BJ (cell line): ENCODE results near the gene PLCD1. TPM values are rescaled to one million over a fixed set of nuclear protein-coding genes. Genes with fewer than 3 reads are reported as not detected.

ENCODE experiments used
- CTCF ChIA-PET: fragments of 350-600 bp; formaldehyde crosslinking; extraction: SDS; loops from one replicate; lab custom pipeline; 2021; ENCODE audit warnings: antibody characterized with exemption, inconsistent platforms; lab: Yijun Ruan, JAX
- POLR2A ChIA-PET: fragments of 300-600 bp; sonication (Branson Sonifier 250); formaldehyde crosslinking; extraction: SDS; loops from one replicate; lab custom pipeline; 2021; ENCODE audit warnings: antibody characterized with exemption; lab: Charles Lee
- DNase-seq: peaks from one replicate; pipeline ENCODE4 v3.0.0-alpha.2; 2011; ENCODE audit warnings: low read depth
- H3K27me3 ChIP-seq: 2 replicates; pipeline ENCODE4 v1.6.0; 2011; ENCODE audit warnings: low read length; ENCODE audit not compliant: control insufficient read depth, insufficient read depth
- H3K36me3 ChIP-seq: 2 replicates; pipeline ENCODE4 v1.5.1; 2011; ENCODE audit warnings: low read length; ENCODE audit not compliant: control insufficient read depth, insufficient read depth
- H3K4me3 ChIP-seq: 2 replicates; pipeline ENCODE4 v1.5.1; 2011; ENCODE audit warnings: low read depth, mild to moderate bottlenecking, control low read depth, low read length
- polyA plus RNA-seq: library from polyadenylated mRNA; depleted of rRNA; stranded (reverse); fragments of >200 nt; gene quantifications from 2 replicates; pipeline ENCODE4 v1.2.3, GENCODE V29; 2011
- TF ChIP-seq, protein P1 (sequence below): IDR thresholded peaks from 2 replicates; pipeline ENCODE4 v1.5.1; 2011; ENCODE audit warnings: low read depth, mild to moderate bottlenecking, control low read depth, inconsistent platforms, low read length, moderate library complexity; ENCODE audit not compliant: insufficient read depth

Gene PLCD1
- polyA plus RNA-seq, 1 experiment, result 12.3 TPM

DNA sequence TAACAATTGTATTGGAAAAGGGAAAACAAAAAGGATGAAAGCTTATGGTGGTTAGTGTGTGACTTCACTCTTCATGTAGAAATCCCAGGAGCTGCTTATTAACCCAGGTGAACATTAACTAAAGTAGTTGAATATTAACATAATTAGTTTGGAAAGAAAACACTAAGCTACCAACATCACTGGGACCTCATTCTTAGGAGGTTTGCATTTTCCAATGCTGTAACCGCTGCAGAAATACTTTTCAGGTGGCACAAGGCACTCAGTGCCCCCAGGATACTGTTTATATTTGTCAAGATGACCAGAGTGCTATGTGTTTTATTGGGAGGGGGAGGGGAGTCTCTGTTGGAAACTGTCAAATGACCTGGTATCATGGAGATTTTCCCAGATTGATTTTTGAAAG, 64.7 kb downstream of the PLCD1 start:
- no peaks in the 10 kb centered on the region for H3K27me3 ChIP-seq
- POLR2A ChIA-PET, result no interaction called here
- H3K36me3 ChIP-seq, result peaks cover 3% of the 10 kb centered on the region
- TF ChIP-seq, protein P1, sequence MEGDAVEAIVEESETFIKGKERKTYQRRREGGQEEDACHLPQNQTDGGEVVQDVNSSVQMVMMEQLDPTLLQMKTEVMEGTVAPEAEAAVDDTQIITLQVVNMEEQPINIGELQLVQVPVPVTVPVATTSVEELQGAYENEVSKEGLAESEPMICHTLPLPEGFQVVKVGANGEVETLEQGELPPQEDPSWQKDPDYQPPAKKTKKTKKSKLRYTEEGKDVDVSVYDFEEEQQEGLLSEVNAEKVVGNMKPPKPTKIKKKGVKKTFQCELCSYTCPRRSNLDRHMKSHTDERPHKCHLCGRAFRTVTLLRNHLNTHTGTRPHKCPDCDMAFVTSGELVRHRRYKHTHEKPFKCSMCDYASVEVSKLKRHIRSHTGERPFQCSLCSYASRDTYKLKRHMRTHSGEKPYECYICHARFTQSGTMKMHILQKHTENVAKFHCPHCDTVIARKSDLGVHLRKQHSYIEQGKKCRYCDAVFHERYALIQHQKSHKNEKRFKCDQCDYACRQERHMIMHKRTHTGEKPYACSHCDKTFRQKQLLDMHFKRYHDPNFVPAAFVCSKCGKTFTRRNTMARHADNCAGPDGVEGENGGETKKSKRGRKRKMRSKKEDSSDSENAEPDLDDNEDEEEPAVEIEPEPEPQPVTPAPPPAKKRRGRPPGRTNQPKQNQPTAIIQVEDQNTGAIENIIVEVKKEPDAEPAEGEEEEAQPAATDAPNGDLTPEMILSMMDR, result no peak
- DNase-seq, result no peak
- no peak overlapping the region for H3K4me3 ChIP-seq
- CTCF ChIA-PET, result interaction anchor here (0.6 to 1.1 kb wide), 4 partner anchors 9 to 101 kb away, joined by 3 to 7 read pairs (median 4); no protein-coding TSS in a partner anchor

DNA sequence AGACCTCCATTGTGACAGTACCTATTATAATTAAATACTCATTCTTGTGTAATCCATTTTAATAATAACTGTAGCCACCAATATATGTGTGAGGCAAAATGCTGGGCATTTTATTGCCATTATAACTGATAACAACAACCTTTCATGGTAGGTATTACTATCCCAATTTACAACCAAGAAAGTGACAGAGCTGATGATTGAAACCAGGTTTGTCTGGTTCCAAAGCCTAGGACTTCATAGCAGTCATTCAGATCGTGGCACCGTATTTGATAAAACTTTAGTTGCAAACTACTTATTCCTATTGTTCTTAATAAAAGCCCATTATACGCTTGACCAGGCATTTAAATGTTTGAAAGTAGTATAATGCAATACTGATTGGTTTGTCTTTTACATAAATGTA, 65.3 kb downstream of the PLCD1 start:
- no peak for DNase-seq
- Histone ChIP-seq H3K27me3 (no peaks in the 10 kb centered on the region), H3K36me3 (no peaks in the 10 kb centered on the region), H3K4me3 (no peak overlapping the region)
- TF ChIP-seq, protein P1, result no peak
- CTCF ChIA-PET, result interaction anchor here (1.0 to 1.2 kb wide), 3 partner anchors 10 to 18 kb away, joined by 3 to 7 read pairs (median 4); no protein-coding TSS in a partner anchor
- POLR2A ChIA-PET, result no interaction called here

DNA sequence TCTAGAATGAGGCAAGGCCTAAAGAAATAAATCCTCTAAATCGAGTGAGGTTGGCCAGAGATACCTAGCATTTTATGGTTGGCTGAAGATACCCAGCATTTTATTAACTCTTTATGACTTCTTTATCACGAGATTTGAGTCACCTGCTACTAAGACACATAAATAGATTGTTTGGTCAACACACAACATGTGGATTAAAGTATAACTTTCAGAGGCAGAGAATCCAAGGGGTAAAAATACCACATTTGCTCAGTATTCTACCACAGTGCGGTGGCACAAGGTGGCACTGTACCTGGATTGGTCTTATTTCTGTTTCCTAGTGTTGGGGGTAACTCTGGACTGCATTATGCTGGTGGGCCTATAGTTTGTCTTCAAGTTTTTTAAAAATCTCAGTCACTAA, 65.8 kb downstream of the PLCD1 start:
- H3K4me3 ChIP-seq, result no peak overlapping the region
- POLR2A ChIA-PET, result no interaction called here
- TF ChIP-seq, protein P1, result no peak
- H3K36me3 ChIP-seq, result no peaks in the 10 kb centered on the region
- CTCF ChIA-PET, result interaction anchor here (0.8 to 3.2 kb wide), 3 partner anchors 11 to 44 kb away, joined by 3 to 14 read pairs (median 4); no protein-coding TSS in a partner anchor
- H3K27me3 ChIP-seq, result no peaks in the 10 kb centered on the region
- no peak for DNase-seq

DNA sequence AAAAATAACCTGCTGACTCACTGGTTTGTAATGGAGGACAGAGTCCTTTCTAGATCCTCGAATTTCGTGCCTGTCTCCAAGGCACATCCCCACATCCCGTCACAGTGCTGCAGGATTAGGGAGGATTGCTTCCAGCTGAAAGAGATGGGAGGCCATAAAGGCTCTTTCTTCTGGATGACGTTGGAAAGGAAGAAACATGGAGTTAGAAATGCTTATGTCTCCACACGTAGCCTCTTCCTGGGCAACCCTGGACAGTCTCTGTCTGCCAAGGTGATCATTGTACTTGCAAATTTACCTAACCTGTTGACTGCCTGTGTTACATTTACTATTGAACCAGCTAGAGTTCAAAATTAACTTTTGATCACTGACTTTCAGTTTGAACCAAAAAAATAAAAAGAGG, 66.4 kb downstream of the PLCD1 start:
- no peak for DNase-seq
- TF ChIP-seq, protein P1, result no peak
- ChIA-PET POLR2A (no interaction called here), CTCF (interaction anchor here (0.5 to 3.2 kb wide), 5 partner anchors 12 to 365 kb away, joined by 3 to 14 read pairs (median 4); no protein-coding TSS in a partner anchor)
- H3K4me3 ChIP-seq, result no peak overlapping the region
- H3K27me3 ChIP-seq, result no peaks in the 10 kb centered on the region
- no peaks in the 10 kb centered on the region for H3K36me3 ChIP-seq

DNA sequence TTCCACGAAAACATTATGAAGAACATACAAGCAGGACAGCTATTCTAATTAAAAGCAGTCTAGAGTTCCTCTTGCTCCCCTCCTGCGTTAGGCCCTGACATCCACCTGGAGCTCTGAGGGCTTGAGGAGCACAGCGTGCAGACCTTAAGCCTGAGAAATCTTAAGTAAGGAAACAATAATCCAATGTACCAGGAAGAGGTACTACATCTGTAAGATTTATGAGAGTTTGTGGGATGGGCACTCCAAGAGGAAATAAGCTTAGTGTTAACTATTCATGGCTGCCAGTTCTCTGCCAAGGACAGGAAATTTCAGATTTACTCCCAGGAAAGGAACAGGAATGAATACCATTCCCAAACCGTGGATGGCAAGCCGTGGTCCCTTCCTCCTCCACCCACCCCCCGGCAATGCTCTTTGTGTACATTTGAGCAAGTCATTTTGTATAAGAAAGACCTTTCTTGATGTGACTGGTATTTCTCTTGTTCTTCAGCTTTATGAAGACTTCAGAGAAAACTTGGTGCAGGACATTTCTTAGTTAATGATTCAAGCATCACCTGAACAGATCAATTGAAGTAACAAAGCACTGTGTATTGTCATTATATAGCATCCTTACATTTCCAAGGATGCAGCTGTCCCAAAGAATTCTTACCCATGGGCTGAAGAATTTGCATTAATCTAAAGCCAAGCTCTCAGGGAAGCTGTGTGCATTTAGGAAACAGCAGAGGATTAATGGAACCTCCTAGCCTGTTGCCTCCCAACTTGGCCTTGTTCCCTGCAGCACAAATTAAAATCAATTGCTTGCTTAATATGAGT, 67.6 kb downstream of the PLCD1 start:
- no peak overlapping the region for H3K4me3 ChIP-seq
- TF ChIP-seq, protein P1, result no peak
- ChIA-PET POLR2A (interaction anchor here (0.5 kb wide), 1 partner anchor 76 kb away, joined by 4 read pairs; no protein-coding TSS in a partner anchor), CTCF (interaction anchor here (0.6 to 3.2 kb wide), 4 partner anchors 8 to 35 kb away, joined by 3 to 14 read pairs (median 3); no protein-coding TSS in a partner anchor)
- no peaks in the 10 kb centered on the region for H3K27me3 ChIP-seq
- H3K36me3 ChIP-seq, result no peaks in the 10 kb centered on the region
- no peak for DNase-seq
